D721Med (cell line): Measurements from ENCODE around the gene SRGAP3.
A peak's percentile ranks its signal among the peaks of the same experiment; 100 is the strongest.

Experiments
- DNase-seq: peaks from one replicate; pipeline ENCODE4 v3.0.0; 2011; ENCODE audit warnings: low spot score; ENCODE audit not compliant: insufficient read length
- FAIRE-seq: peaks from 2 replicates; lab custom pipeline; 2011; peaks lifted over from hg19 to GRCh38; lab: Jason Lieb, UNC
- CTCF ChIP-seq: IDR thresholded peaks from 2 replicates; pipeline ENCODE4 v1.5.1; 2012; ENCODE audit warnings: mild to moderate bottlenecking, control low read depth; ENCODE audit not compliant: insufficient read depth; ENCODE audit errors: missing control alignments

The SRGAP3 gene

DNA sequence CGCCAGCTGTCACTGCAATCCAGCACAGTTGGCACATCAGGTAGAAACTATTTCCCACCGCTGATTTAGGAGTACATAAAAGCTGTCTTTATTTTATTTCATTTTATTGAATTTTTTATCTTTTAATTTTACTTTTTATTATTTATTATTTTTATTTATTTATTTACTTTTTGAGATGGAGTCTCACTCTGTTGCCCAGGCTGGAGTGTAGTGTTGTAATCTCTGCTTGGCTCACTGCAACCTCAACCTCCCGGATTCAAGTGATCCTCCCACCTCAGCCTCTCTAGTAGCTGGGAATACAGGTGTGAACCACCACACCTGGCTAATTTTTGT is 31.0 kb downstream of the SRGAP3 start:
- DNase-seq (no peak), FAIRE-seq (no peak)
- no peak for TF ChIP-seq CTCF

DNA sequence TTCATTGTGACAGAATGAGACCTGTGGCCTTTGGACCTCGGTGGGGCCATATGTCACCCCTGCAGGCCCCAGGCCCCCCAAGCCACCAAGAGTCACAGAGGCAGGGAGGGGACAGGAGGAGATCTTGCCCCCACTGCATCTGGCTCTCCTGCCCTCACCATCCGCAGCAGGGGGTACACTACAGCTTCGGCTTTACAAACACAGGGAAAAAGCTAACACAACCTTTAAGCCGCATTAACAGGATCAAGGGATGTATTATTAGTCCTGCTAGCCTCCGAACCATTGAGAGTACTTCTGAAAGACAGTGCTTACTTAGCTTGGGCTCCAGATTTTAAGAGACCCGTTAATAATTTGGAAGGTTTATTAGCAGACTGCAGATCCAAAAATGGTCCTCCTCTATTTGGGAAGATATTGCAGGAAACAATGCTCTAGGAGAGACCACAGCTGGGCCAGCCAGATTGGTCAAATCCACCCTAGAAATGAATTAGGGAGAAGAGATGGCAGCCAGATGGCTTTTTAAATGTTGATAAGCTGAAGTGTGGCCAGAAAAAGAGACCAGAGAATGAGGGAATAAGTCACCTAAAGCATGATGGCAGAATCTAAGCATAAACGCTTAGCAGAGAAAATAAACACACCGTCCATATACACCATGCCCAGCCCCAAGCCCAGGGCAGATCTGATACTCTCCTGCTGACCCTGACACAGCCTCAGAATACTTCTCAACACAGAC is 31.5 kb downstream of the SRGAP3 start:
- DNase-seq = peak; percentile 53
- FAIRE-seq = peak; percentile 46

DNA sequence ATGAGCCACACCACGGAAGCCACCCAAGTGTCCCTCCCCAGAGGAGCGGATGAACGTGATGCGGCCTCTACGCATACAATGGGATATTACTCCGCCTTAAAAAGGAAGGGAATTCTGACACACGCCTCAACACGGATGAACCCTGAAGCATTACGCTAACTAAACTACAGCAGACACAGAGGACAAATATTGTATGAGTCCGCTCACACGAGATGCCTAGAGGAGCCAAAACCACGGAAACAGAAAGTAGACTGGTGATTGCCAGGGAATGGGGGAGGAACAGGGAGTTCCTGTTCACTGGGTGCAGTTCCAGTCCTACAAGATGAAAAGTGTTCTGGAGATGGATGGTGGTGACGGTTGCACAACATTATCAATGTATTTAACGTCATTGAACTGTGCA is 32.7 kb downstream of the SRGAP3 start:
- no peak for TF ChIP-seq CTCF
- FAIRE-seq = no peak
- DNase-seq = no peak

More for the DNA sequence above, 31.5 kb downstream of the SRGAP3 start:
- no peak for TF ChIP-seq CTCF

- no peak for TF ChIP-seq CTCF
- FAIRE-seq (no peak), DNase-seq (no peak)
These were observed 34.8 kb downstream of the SRGAP3 start for GRCh38 chr3:9214599-9214998.

DNA sequence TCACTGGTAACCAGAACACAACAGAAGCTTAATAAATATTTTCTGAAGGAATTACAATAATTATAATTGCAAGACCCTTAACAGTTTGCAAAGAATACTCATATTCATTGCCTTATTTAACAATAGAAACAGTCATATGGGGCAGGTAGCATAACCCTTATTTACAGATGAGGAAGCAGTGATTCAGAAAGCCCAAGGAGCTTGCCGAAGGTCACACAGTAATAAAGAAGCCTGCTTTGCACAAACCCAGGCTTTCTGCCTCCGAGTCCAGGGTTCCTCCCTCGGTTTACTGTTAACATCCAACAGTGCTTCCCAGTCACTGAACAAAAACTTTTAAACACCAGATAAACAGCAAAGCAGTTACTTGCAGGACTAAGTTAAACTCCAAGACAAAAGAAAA is 35.3 kb downstream of the SRGAP3 start:
- no peak for FAIRE-seq
- TF ChIP-seq CTCF = no peak
- no peak for DNase-seq

DNA sequence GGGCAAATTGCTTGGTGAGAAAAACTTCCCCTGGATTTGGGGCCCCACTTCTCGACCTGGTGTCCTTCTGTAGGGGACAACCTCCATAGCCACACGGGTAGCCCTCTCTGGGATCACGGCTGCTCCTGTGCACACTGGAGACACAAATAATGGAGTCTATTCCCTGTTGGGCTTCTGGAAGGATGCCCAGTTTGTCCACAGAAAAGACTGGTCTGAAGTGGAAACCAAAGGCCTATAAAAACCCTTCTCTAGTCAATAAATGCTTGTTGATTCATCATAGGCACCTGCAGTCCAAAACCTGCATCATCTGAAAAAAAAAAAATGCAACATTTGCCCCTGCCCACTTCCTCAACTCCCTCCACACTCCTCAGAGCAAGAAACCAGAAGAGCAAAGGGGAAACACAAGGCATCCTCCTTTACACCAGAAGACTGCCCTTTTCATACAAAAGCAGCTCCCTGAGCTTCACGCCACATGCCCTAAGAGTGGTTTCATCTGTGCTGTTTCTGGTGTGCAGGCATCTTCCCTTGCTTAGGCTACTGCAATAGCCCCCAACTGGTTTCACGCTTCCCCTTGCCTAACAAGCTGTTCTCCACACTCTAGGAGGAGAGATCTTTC is 36.3 kb downstream of the SRGAP3 start:
- DNase-seq = no peak
- no peak for FAIRE-seq
- no peak for TF ChIP-seq CTCF
